HepG2 (cell line): Measurements from ENCODE around the gene FOSL2. TPM values are rescaled to one million over a fixed set of nuclear protein-coding genes. Genes with fewer than 3 reads are reported as not detected.

Experiments
- CC2D1A ChIP-seq: sonication (generic); formaldehyde crosslinking; IDR thresholded peaks from 2 replicates; pipeline ENCODE4 v1.8.1; 2023; ENCODE audit warnings: mild to moderate bottlenecking, missing genetic modification reagents
- FOXO1 ChIP-seq: sonication (generic); formaldehyde crosslinking; IDR thresholded peaks from 2 replicates; pipeline ENCODE4 v1.4.0; 2020; ENCODE audit warnings: missing genetic modification reagents
- LRRFIP1 ChIP-seq: sonication (generic); formaldehyde crosslinking; conservative IDR thresholded peaks from 2 replicates; pipeline ENCODE4 v1.4.0; 2020; ENCODE audit warnings: missing genetic modification reagents
- MAZ ChIP-seq, 2 experiments: sonication (generic) in 1 of 2; formaldehyde crosslinking in 1 of 2; IDR thresholded peaks; 2 replicates each; pipeline versions ENCODE4 v1.5.0 to v1.6.1; 2012 to 2020; ENCODE audit warnings: low read depth in 2 of 2, mild to moderate bottlenecking in 2 of 2, borderline replicate concordance in 1 of 2, improper control_type of control experiment in 1 of 2, low read length in 1 of 2, missing genetic modification reagents in 1 of 2, moderate library complexity in 1 of 2
- NPAS2 ChIP-seq: sonication (generic); formaldehyde crosslinking; IDR thresholded peaks from 2 replicates; pipeline ENCODE4 v1.8.0; 2022; ENCODE audit warnings: mild to moderate bottlenecking, missing genetic modification reagents, borderline replicate concordance
- POGZ ChIP-seq: sonication (generic); formaldehyde crosslinking; IDR thresholded peaks from 2 replicates; pipeline ENCODE4 v1.4.0; 2020; ENCODE audit warnings: mild to moderate bottlenecking, missing genetic modification reagents
- PTBP1 ChIP-seq: fragments of 200-400 bp; formaldehyde crosslinking; IDR thresholded peaks from 2 replicates; pipeline ENCODE4 v1.6.1; 2018; ENCODE audit warnings: low read length, low read depth; ENCODE audit not compliant: poor library complexity, severe bottlenecking
- SIX1 ChIP-seq: sonication (generic); formaldehyde crosslinking; IDR thresholded peaks from 2 replicates; pipeline ENCODE4 v1.4.0; 2020; ENCODE audit warnings: missing genetic modification reagents, borderline replicate concordance
- SKI ChIP-seq: fragments of 450-650 bp; IDR thresholded peaks from one replicate; pipeline ENCODE4 v1.6.1; 2018; ENCODE audit warnings: mild to moderate bottlenecking; ENCODE audit not compliant: partially characterized antibody
- YEATS2 ChIP-seq: sonication (generic); formaldehyde crosslinking; IDR thresholded peaks from 2 replicates; pipeline ENCODE4 v1.4.0; 2020; ENCODE audit warnings: missing genetic modification reagents, borderline replicate concordance
- ZNF282 ChIP-seq: fragments of 450-650 bp; IDR thresholded peaks from 2 replicates; pipeline ENCODE4 v1.6.1; 2018; ENCODE audit not compliant: partially characterized antibody
- ZNF563 ChIP-seq: sonication (generic); formaldehyde crosslinking; IDR thresholded peaks from 2 replicates; pipeline ENCODE4 v1.8.0; 2022; ENCODE audit warnings: mild to moderate bottlenecking, moderate library complexity, missing genetic modification reagents
- polyA plus RNA-seq, 8 experiments: library from polyadenylated mRNA; depleted of rRNA in 3 of 8; stranded (reverse) in 7 of 8; unstranded in 1 of 8; fragments of >200 nt; fragmentation: Illumina TruSeq in 4 of 8; extraction: Trizol in 4 of 8; gene quantifications; 2 replicates each; pipeline versions ENCODE4 v1.2.1 to v1.2.3, GENCODE V29; 2011 to 2016; ENCODE audit warnings: low read depth in 4 of 8, missing spikeins in 1 of 8, mixed read lengths in 1 of 8; ENCODE audit not compliant: insufficient read depth in 1 of 8
- total RNA-seq, 5 experiments: library from RNA; depleted of rRNA; stranded (reverse); fragments of >200 nt; fragmentation: Illumina TruSeq; extraction: Trizol; gene quantifications; 2 replicates each; pipeline ENCODE4 v1.2.3, GENCODE V29; 2016; ENCODE audit warnings: low read depth in 1 of 5
- TF ChIP-seq, protein P1 (sequence below): sonication (generic); formaldehyde crosslinking; IDR thresholded peaks from 2 replicates; pipeline ENCODE4 v1.8.0; 2022; ENCODE audit warnings: missing genetic modification reagents, mild to moderate bottlenecking, moderate library complexity, borderline replicate concordance
- TF ChIP-seq, protein P2 (sequence below): fragments of 450-650 bp; IDR thresholded peaks from 2 replicates; pipeline ENCODE4 v1.6.1; 2017; ENCODE audit warnings: mild to moderate bottlenecking
- TF ChIP-seq, protein P3 (sequence below), 2 experiments: IDR thresholded peaks; 2 replicates each; pipeline ENCODE4 v1.6.1; 2011 to 2012; ENCODE audit warnings: low read length in 2 of 2, borderline replicate concordance in 1 of 2, low read depth in 1 of 2, mild to moderate bottlenecking in 1 of 2, moderate library complexity in 1 of 2
- TF ChIP-seq, protein P4 (sequence below): IDR thresholded peaks from 2 replicates; pipeline ENCODE4 v1.6.1; 2016

FOSL2 gene
- total and polyA plus RNA-seq, 2 of the 13 experiments (the other 11 are each of a cell fraction or from before 2014, with no cell fraction given): 3.4 to 18.1 TPM

DNA sequence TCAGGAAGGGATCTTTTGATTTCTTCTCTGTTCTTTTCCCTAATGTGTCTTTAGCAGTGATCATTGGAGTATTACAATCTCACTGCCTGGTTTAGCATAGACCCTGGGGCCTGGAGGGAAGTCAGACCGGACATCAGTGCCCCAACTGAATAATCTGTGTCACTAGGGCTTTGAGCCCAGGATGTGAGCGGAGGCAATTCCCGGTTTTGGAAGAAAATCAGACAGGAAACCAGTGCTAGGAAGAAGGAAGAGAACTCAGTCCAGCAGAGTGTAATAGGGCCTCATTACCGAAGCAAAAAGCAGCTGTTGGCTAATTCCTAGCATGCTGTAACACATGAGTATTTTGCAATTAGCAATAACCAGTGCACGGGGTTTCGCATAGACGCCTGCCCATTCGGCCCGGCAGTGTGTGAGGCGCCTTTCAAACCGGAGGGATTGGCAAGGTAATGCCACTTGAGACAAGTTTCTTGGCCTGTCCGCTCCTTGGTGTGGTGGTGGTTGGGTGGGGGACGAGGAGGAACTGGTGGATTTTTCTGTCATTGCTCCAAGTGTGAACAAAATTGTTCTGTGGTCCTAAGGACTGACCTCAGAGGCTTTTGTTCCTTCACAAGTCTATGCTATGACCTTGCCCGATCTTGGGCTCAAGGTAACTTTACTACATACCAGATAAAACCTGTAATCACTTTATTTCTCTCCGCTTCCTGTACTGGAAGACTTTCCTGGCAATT lies 2.8 kb downstream of the FOSL2 start (continued):
- TF ChIP-seq POGZ (CRISPR knock-in tag): no peak
- no peak for TF ChIP-seq MAZ (IDR thresholded peaks at IDR 0.05; ENCODE audit: borderline replicate concordance, low read depth, low read length)
- TF ChIP-seq MAZ (CRISPR knock-in tag; IDR thresholded peaks at IDR 0.05; ENCODE audit: low read depth): peak; percentile 52; the same call in 1 of the 2 replicates
- TF ChIP-seq, protein P1, sequence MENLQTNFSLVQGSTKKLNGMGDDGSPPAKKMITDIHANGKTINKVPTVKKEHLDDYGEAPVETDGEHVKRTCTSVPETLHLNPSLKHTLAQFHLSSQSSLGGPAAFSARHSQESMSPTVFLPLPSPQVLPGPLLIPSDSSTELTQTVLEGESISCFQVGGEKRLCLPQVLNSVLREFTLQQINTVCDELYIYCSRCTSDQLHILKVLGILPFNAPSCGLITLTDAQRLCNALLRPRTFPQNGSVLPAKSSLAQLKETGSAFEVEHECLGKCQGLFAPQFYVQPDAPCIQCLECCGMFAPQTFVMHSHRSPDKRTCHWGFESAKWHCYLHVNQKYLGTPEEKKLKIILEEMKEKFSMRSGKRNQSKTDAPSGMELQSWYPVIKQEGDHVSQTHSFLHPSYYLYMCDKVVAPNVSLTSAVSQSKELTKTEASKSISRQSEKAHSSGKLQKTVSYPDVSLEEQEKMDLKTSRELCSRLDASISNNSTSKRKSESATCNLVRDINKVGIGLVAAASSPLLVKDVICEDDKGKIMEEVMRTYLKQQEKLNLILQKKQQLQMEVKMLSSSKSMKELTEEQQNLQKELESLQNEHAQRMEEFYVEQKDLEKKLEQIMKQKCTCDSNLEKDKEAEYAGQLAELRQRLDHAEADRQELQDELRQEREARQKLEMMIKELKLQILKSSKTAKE (CRISPR knock-in tag): no peak
- no peak for TF ChIP-seq FOXO1 (CRISPR knock-in tag)
- no peak for TF ChIP-seq SKI
- TF ChIP-seq, protein P2, sequence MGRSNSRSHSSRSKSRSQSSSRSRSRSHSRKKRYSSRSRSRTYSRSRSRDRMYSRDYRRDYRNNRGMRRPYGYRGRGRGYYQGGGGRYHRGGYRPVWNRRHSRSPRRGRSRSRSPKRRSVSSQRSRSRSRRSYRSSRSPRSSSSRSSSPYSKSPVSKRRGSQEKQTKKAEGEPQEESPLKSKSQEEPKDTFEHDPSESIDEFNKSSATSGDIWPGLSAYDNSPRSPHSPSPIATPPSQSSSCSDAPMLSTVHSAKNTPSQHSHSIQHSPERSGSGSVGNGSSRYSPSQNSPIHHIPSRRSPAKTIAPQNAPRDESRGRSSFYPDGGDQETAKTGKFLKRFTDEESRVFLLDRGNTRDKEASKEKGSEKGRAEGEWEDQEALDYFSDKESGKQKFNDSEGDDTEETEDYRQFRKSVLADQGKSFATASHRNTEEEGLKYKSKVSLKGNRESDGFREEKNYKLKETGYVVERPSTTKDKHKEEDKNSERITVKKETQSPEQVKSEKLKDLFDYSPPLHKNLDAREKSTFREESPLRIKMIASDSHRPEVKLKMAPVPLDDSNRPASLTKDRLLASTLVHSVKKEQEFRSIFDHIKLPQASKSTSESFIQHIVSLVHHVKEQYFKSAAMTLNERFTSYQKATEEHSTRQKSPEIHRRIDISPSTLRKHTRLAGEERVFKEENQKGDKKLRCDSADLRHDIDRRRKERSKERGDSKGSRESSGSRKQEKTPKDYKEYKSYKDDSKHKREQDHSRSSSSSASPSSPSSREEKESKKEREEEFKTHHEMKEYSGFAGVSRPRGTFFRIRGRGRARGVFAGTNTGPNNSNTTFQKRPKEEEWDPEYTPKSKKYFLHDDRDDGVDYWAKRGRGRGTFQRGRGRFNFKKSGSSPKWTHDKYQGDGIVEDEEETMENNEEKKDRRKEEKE: no peak
- TF ChIP-seq SIX1: no peak
- TF ChIP-seq, protein P3, sequence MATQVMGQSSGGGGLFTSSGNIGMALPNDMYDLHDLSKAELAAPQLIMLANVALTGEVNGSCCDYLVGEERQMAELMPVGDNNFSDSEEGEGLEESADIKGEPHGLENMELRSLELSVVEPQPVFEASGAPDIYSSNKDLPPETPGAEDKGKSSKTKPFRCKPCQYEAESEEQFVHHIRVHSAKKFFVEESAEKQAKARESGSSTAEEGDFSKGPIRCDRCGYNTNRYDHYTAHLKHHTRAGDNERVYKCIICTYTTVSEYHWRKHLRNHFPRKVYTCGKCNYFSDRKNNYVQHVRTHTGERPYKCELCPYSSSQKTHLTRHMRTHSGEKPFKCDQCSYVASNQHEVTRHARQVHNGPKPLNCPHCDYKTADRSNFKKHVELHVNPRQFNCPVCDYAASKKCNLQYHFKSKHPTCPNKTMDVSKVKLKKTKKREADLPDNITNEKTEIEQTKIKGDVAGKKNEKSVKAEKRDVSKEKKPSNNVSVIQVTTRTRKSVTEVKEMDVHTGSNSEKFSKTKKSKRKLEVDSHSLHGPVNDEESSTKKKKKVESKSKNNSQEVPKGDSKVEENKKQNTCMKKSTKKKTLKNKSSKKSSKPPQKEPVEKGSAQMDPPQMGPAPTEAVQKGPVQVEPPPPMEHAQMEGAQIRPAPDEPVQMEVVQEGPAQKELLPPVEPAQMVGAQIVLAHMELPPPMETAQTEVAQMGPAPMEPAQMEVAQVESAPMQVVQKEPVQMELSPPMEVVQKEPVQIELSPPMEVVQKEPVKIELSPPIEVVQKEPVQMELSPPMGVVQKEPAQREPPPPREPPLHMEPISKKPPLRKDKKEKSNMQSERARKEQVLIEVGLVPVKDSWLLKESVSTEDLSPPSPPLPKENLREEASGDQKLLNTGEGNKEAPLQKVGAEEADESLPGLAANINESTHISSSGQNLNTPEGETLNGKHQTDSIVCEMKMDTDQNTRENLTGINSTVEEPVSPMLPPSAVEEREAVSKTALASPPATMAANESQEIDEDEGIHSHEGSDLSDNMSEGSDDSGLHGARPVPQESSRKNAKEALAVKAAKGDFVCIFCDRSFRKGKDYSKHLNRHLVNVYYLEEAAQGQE (IDR thresholded peaks at IDR 0.05; ENCODE audit: borderline replicate concordance in 1 of 2, low read depth in 1 of 2, low read length in 2 of 2): 0 out of 4 replicates have a peak, but pooled peaks of 1 of the 2 experiments have one; percentile 2
- TF ChIP-seq PTBP1: no peak
- TF ChIP-seq, protein P4, sequence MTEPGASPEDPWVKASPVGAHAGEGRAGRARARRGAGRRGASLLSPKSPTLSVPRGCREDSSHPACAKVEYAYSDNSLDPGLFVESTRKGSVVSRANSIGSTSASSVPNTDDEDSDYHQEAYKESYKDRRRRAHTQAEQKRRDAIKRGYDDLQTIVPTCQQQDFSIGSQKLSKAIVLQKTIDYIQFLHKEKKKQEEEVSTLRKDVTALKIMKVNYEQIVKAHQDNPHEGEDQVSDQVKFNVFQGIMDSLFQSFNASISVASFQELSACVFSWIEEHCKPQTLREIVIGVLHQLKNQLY (CRISPR knock-in tag): 0 out of 2 replicates have a peak, but pooled peaks have one; percentile 40
- no peak for TF ChIP-seq LRRFIP1 (CRISPR knock-in tag)
- TF ChIP-seq ZNF563: no peak
- TF ChIP-seq CC2D1A (CRISPR knock-in tag): no peak
- TF ChIP-seq NPAS2: no peak
- TF ChIP-seq YEATS2: no peak
- TF ChIP-seq ZNF282: no peak
